Measurements from ENCODE around the gene FRY. TPM values are rescaled to one million over a fixed set of nuclear protein-coding genes. Genes with fewer than 3 reads are reported as not detected.

Gene FRY
- total RNA-seq, 2 donors from 2014 or later, result 16.4 to 33.3 TPM

DNA sequence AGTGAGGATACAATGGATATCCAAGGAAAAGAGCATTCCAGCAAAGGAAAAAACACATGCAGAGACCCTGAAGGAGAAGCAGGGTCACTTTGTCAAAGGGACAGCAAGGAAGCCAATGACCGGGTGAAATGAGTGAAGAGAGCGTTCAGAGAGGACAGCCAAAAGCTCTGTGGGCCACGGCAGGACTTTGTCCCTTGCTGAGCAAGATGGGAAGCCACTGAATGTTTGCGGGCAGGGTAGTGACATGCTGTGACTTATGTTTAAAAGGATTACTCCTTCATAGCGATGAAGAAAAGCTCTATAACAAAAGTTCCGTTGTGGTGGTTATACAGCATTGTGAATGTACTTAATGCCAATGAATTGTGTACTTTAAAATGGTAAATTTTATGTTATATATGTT is 267.1 kb downstream of the FRY start:
- intact Hi-C loops (cut with DNase I), result no loop called here
- H3K9me3 ChIP-seq, result no peaks in the 10 kb centered on the region
- WGBS, result 93% methylated on average over 6 of the region's 6 CpGs
- H3K36me3 ChIP-seq, result no peaks in the 10 kb centered on the region
- H3K4me1 ChIP-seq (replicated peaks), result no peaks in the 10 kb centered on the region
- H3K4me3 ChIP-seq, result no peak overlapping the region
- no peak for TF ChIP-seq POLR2A (IDR thresholded peaks at IDR 0.05)
- no peak for TF ChIP-seq POLR2AphosphoS5 (IDR thresholded peaks at IDR 0.05)
- TF ChIP-seq, protein P1, sequence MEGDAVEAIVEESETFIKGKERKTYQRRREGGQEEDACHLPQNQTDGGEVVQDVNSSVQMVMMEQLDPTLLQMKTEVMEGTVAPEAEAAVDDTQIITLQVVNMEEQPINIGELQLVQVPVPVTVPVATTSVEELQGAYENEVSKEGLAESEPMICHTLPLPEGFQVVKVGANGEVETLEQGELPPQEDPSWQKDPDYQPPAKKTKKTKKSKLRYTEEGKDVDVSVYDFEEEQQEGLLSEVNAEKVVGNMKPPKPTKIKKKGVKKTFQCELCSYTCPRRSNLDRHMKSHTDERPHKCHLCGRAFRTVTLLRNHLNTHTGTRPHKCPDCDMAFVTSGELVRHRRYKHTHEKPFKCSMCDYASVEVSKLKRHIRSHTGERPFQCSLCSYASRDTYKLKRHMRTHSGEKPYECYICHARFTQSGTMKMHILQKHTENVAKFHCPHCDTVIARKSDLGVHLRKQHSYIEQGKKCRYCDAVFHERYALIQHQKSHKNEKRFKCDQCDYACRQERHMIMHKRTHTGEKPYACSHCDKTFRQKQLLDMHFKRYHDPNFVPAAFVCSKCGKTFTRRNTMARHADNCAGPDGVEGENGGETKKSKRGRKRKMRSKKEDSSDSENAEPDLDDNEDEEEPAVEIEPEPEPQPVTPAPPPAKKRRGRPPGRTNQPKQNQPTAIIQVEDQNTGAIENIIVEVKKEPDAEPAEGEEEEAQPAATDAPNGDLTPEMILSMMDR (IDR thresholded peaks at IDR 0.05), result no peak
- H3K27ac ChIP-seq, result no peak overlapping the region
- no peak for DNase-seq (ENCODE audit: low spot score)
- no peaks in the 10 kb centered on the region for H3K27me3 ChIP-seq (replicated peaks; ENCODE audit: insufficient read depth)

DNA sequence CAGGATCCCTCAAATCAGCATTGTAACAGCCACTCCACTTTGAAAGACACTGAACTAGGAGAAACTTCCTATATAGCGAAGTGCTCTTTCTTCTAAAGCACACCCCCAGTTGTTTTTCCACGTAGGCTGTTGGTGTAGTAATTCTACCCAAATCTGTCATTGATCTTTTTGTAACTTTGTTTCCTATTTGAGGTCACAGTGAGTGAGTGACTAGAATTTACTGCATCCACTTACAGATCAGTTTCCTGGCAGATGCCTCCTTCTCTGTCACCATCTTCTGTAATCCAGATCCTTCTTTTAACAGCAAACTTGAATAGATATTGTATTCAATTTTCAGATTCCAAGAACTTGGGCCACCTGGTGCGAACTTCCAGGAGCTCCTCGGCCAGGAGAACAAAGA is 268.3 kb downstream of the FRY start:
- H3K27me3 ChIP-seq (replicated peaks; ENCODE audit: insufficient read depth), result no peaks in the 10 kb centered on the region
- intact Hi-C loops (cut with DNase I), result no loop called here
- TF ChIP-seq POLR2AphosphoS5 (IDR thresholded peaks at IDR 0.05) (no peak), POLR2A (IDR thresholded peaks at IDR 0.05) (no peak)
- TF ChIP-seq, protein P1 (IDR thresholded peaks at IDR 0.05), result no peak
- WGBS, result 78% methylated on average over 4 of the region's 4 CpGs
- no peaks in the 10 kb centered on the region for H3K4me1 ChIP-seq (replicated peaks)
- H3K9me3 ChIP-seq, result no peaks in the 10 kb centered on the region
- no peak overlapping the region for H3K27ac ChIP-seq
- DNase-seq (ENCODE audit: low spot score), result no peak
- no peaks in the 10 kb centered on the region for H3K36me3 ChIP-seq
- no peak overlapping the region for H3K4me3 ChIP-seq

DNA sequence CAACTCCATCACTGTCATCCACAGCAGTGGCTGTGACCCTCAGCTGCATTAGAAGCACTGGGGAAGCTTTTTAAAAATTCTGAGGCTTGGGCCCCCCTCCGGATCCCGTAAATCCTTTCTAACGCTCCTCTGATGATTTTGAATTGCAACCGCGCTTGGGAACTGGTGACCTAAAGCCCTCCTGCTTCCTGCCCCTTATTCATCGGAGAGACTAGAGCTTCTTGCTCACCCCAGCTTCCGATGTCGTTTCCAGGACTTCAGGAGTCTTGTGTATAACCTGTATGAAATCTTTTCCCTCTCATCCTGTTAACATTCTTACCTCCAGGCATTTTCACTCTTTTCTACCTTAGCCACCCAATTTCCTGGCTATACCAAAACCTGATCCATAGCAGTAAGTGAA is 268.8 kb downstream of the FRY start:
- WGBS, result 66% methylated on average over 8 of the region's 8 CpGs
- Histone ChIP-seq H3K36me3 (no peaks in the 10 kb centered on the region), H3K27me3 (replicated peaks; ENCODE audit: insufficient read depth) (no peaks in the 10 kb centered on the region), H3K9me3 (no peaks in the 10 kb centered on the region), H3K4me1 (replicated peaks) (no peaks in the 10 kb centered on the region), H3K27ac (no peak overlapping the region), H3K4me3 (no peak overlapping the region)
- TF ChIP-seq, protein P1 (IDR thresholded peaks at IDR 0.05), result no peak
- TF ChIP-seq POLR2A (IDR thresholded peaks at IDR 0.05) (no peak), POLR2AphosphoS5 (IDR thresholded peaks at IDR 0.05) (no peak)
- intact Hi-C loops (cut with DNase I), result no loop called here
- no peak for DNase-seq (ENCODE audit: low spot score)

DNA sequence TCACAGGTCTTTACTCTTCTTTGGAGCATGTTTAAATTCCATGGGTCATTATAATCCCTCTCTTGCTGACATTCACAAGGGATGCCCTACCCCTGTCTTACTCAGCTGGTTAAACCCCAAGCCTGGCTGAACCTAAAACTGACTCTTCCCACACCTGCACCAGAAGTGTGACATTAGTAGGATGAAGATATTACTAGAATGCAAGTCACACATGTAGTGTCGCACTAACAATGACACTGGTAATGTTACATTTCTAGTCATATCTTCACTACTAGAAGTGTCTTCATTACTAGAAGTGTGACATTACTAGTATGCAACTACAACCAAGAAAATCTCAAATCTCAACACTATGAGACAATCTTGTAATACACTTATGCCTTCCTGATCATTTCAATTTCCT is 269.3 kb downstream of the FRY start:
- no peaks in the 10 kb centered on the region for H3K27me3 ChIP-seq (replicated peaks; ENCODE audit: insufficient read depth)
- H3K9me3 ChIP-seq, result no peaks in the 10 kb centered on the region
- no peaks in the 10 kb centered on the region for H3K36me3 ChIP-seq
- intact Hi-C loops (cut with DNase I), result no loop called here
- no peak overlapping the region for H3K4me3 ChIP-seq
- no peaks in the 10 kb centered on the region for H3K4me1 ChIP-seq (replicated peaks)
- DNase-seq (ENCODE audit: low spot score), result no peak
- TF ChIP-seq, protein P1 (IDR thresholded peaks at IDR 0.05), result no peak
- no peak for TF ChIP-seq POLR2A (IDR thresholded peaks at IDR 0.05)
- TF ChIP-seq POLR2AphosphoS5 (IDR thresholded peaks at IDR 0.05), result no peak
- WGBS, result 86% methylated on average over 1 of the region's 1 CpG
- H3K27ac ChIP-seq, result no peak overlapping the region

DNA sequence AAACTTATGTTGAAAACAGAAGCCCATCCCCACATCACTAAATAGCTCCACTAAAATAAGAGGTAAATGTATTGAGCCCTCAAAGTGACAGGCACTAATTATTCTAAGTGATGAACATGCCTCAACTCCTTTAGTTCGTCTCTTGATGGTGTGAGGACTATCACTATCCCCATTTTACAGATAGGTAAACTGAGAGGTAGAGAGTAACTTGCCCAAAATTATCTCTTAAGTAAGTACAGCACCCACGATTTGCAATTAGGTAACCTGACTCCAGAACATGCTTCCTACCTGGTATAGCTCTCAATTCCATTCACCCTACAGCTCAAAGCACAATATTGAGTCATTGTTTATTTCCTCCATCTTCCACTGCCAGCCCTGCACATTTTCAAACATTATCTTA is 270.9 kb downstream of the FRY start:
- H3K9me3 ChIP-seq, result no peaks in the 10 kb centered on the region
- H3K36me3 ChIP-seq, result no peaks in the 10 kb centered on the region
- 70% methylated on average over 2 of the region's 2 CpGs for WGBS
- no peak for DNase-seq (ENCODE audit: low spot score)
- H3K27me3 ChIP-seq (replicated peaks; ENCODE audit: insufficient read depth), result no peaks in the 10 kb centered on the region
- no peaks in the 10 kb centered on the region for H3K4me1 ChIP-seq (replicated peaks)
- TF ChIP-seq POLR2AphosphoS5 (IDR thresholded peaks at IDR 0.05) (no peak), POLR2A (IDR thresholded peaks at IDR 0.05) (no peak)
- TF ChIP-seq, protein P1 (IDR thresholded peaks at IDR 0.05), result no peak
- no peak overlapping the region for H3K4me3 ChIP-seq
- no peak overlapping the region for H3K27ac ChIP-seq
- intact Hi-C loops (cut with DNase I), result no loop called here
